CD4-positive, CD25-positive, alpha-beta regulatory T cell (primary cell): ENCODE results near the gene MTCH2. TPM values are rescaled to one million over a fixed set of nuclear protein-coding genes. Genes with fewer than 3 reads are reported as not detected.

Experiments used
- ATAC-seq, 2 donors: fragments of 150-1000 bp; cut with Tn5 transposase; one replicate each; pipeline ENCODE4 v1.10.0; 2021; ENCODE audit warnings: low read depth in 2 of 2, moderate number of reproducible peaks in 2 of 2, moderate library complexity in 1 of 2
- DNase-seq, 3 donors: peaks; one replicate each; pipeline versions ENCODE4 v3.0.0 to v3.0.0-alpha.2; 2012 to 2022; ENCODE audit warnings: mixed read lengths in 1 of 3
- H3K27ac ChIP-seq: one replicate; pipeline ENCODE4 v1.7.0; 2013; ENCODE audit warnings: mild to moderate bottlenecking, low read length; ENCODE audit not compliant: insufficient read depth, poor library complexity, severe bottlenecking
- H3K27me3 ChIP-seq: one replicate; pipeline ENCODE4 v1.7.0; 2013; ENCODE audit warnings: low read length; ENCODE audit not compliant: control insufficient read depth, insufficient read depth
- H3K36me3 ChIP-seq: one replicate; pipeline ENCODE4 v1.7.0; 2013; ENCODE audit warnings: mild to moderate bottlenecking, low read length, moderate library complexity; ENCODE audit not compliant: control insufficient read depth, insufficient read depth
- H3K4me1 ChIP-seq: 2 replicates; pipeline ENCODE4 v1.7.0; 2013; ENCODE audit warnings: mild to moderate bottlenecking, low read length; ENCODE audit not compliant: insufficient read depth, control insufficient read depth, poor library complexity, severe bottlenecking
- H3K4me3 ChIP-seq: one replicate; pipeline ENCODE4 v1.7.0; 2013; ENCODE audit warnings: low read depth, mild to moderate bottlenecking, low read length, moderate library complexity
- H3K9me3 ChIP-seq, 2 experiments: 1 replicate in 1 of 2; 2 replicates in 1 of 2; pipeline ENCODE4 v1.7.0; 2013; ENCODE audit warnings: low read length in 2 of 2, mild to moderate bottlenecking in 1 of 2, moderate library complexity in 1 of 2; ENCODE audit not compliant: control insufficient read depth in 2 of 2
- H3K27ac Mint-ChIP-seq, 3 donors: one replicate each; pipeline ENCODE4 v1.8.0; 2020 to 2022; ENCODE audit warnings: mild to moderate bottlenecking in 3 of 3, mixed read lengths in 3 of 3, moderate library complexity in 2 of 3
- H3K27me3 Mint-ChIP-seq: one replicate; pipeline ENCODE4 v1.8.0; 2022; ENCODE audit warnings: mild to moderate bottlenecking, mixed read lengths
- H3K36me3 Mint-ChIP-seq: one replicate; pipeline ENCODE4 v1.8.0; 2020; ENCODE audit warnings: mixed read lengths
- H3K4me1 Mint-ChIP-seq, 4 donors: one replicate each; pipeline ENCODE4 v1.8.0; 2020 to 2022; ENCODE audit warnings: mixed read lengths in 4 of 4, mild to moderate bottlenecking in 1 of 4
- H3K4me3 Mint-ChIP-seq, 4 donors: one replicate each; pipeline ENCODE4 v1.8.0; 2020 to 2022; ENCODE audit warnings: mild to moderate bottlenecking in 4 of 4, mixed read lengths in 4 of 4, moderate library complexity in 3 of 4
- H3K9me3 Mint-ChIP-seq, 7 donors: one replicate each; pipeline ENCODE4 v1.8.0; 2020 to 2022; ENCODE audit warnings: mixed read lengths in 7 of 7, mild to moderate bottlenecking in 3 of 7, moderate library complexity in 2 of 7
- polyA plus RNA-seq, 4 donors: library from polyadenylated mRNA; unstranded; fragments of 300-500 nt; fragmentation: Illumina TruSeq; gene quantifications; one replicate each; pipeline ENCODE4 v1.2.3, GENCODE V29; 2021
- total RNA-seq: library from RNA; stranded (reverse); gene quantifications from one replicate; pipeline ENCODE4 v1.2.3, GENCODE V29; 2022

MTCH2 gene
- total and polyA plus RNA-seq, 5 donors from 2014 or later = 21.5 to 95.9 (median 60.8) TPM

GRCh38 chr11:47577460-47578041 is 64.8 kb downstream of the MTCH2 start:
- Mint-ChIP-seq H3K4me3 (peak overlapping the region; percentile 97 to 100 (median 98)), H3K27me3 (no peaks in the 10 kb centered on the region), H3K36me3 (peaks cover 27% of the 10 kb centered on the region), H3K27ac (peak overlapping the region in 2 of 3 donors; percentile 55 to 100), H3K4me1 (peaks cover 17 to 69% (median 22%) of the 10 kb centered on the region in 4 donors), H3K9me3 (no peaks in the 10 kb centered on the region)
- peak overlapping the region; percentile 91 for H3K4me3 ChIP-seq
- H3K4me1 ChIP-seq = peaks cover 40% of the 10 kb centered on the region
- DNase-seq = no peak
- no peaks in the 10 kb centered on the region for H3K27me3 ChIP-seq
- H3K9me3 ChIP-seq = no peaks in the 10 kb centered on the region
- peak overlapping the region; percentile 84 for H3K27ac ChIP-seq
- peaks cover 39% of the 10 kb centered on the region for H3K36me3 ChIP-seq
- ATAC-seq = no peak

- Histone ChIP-seq H3K9me3 (no peaks in the 10 kb centered on the region), H3K4me3 (no peak overlapping the region), H3K36me3 (peaks cover 48% of the 10 kb centered on the region), H3K27ac (no peak overlapping the region), H3K4me1 (peaks cover 20% of the 10 kb centered on the region), H3K27me3 (no peaks in the 10 kb centered on the region)
- DNase-seq (no peak), ATAC-seq (no peak)
- Mint-ChIP-seq H3K27me3 (no peaks in the 10 kb centered on the region), H3K9me3 (no peaks in the 10 kb centered on the region), H3K27ac (peak overlapping the region in 1 of 3 donors; percentile 43), H3K36me3 (peaks cover 13% of the 10 kb centered on the region), H3K4me1 (peaks cover 5 to 50% (median 15%) of the 10 kb centered on the region in 4 donors), H3K4me3 (peak overlapping the region in 1 of 4 donors; percentile 57)
Measured at GRCh38 chr11:47573321-47573720, 69.0 kb downstream of the MTCH2 start.

- Mint-ChIP-seq H3K4me3 (peak overlapping the region in 1 of 4 donors; percentile 57), H3K4me1 (peaks cover 5 to 44% (median 15%) of the 10 kb centered on the region in 4 donors), H3K27ac (no peak overlapping the region), H3K27me3 (no peaks in the 10 kb centered on the region), H3K36me3 (peaks cover 13% of the 10 kb centered on the region), H3K9me3 (no peaks in the 10 kb centered on the region)
- no peak for ATAC-seq
- Histone ChIP-seq H3K4me1 (peaks cover 15% of the 10 kb centered on the region), H3K27ac (no peak overlapping the region), H3K27me3 (no peaks in the 10 kb centered on the region), H3K4me3 (no peak overlapping the region), H3K9me3 (no peaks in the 10 kb centered on the region), H3K36me3 (peaks cover 48% of the 10 kb centered on the region)
- DNase-seq = no peak
Measured at GRCh38 chr11:47572715-47573255, 69.6 kb downstream of the MTCH2 start.

DNA sequence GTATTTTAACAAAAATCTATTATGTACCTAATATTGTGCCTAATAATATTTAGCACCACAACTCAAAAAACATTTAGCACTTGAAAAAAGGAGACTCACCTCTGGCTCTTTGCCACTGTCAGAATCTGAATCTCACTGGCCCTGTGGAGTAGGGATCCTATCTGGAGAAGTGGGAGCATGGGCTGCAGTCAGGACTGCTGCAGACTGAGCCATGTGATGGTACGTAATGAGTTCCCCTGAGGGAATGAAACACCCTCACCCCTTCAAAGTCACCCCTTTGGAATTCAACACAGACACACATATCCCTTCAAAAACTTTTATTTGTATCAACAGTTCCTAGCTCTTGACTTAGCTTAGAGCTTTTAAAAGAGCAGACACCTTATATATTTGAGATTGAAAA is 70.5 kb downstream of the MTCH2 start:
- Histone ChIP-seq H3K4me1 (peaks cover 6% of the 10 kb centered on the region), H3K36me3 (peaks cover 42% of the 10 kb centered on the region), H3K4me3 (no peak overlapping the region), H3K9me3 (no peaks in the 10 kb centered on the region), H3K27me3 (no peaks in the 10 kb centered on the region), H3K27ac (no peak overlapping the region)
- ATAC-seq = no peak
- Mint-ChIP-seq H3K36me3 (peaks cover 13% of the 10 kb centered on the region), H3K9me3 (no peaks in the 10 kb centered on the region), H3K4me1 (peaks cover 6 to 39% (median 14%) of the 10 kb centered on the region in 4 donors), H3K27ac (no peak overlapping the region), H3K27me3 (no peaks in the 10 kb centered on the region), H3K4me3 (peak overlapping the region in 1 of 4 donors; percentile 45)
- no peak for DNase-seq

DNA sequence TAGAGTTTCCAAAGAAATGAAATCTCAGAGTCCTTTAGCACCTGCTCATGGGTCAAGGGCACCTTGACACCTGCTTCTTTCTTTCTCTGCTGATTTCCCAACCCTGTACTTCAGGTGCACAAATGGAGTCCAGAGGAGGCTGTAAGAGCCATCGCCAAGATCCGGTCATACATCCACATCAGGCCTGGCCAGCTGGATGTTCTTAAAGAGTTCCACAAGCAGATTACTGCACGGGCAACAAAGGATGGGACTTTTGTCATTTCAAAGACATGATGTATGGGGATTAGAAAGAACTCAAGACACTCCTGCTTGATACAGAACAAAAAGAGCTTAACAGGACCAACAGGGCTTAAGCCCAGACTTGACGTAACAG is 71.0 kb downstream of the MTCH2 start:
- peaks cover 42% of the 10 kb centered on the region for H3K36me3 ChIP-seq
- Mint-ChIP-seq H3K4me1 (peaks cover 11 to 39% (median 19%) of the 10 kb centered on the region in 4 donors), H3K4me3 (peak overlapping the region in 2 of 4 donors; percentile 29 to 45), H3K9me3 (no peaks in the 10 kb centered on the region), H3K27me3 (no peaks in the 10 kb centered on the region), H3K27ac (peak overlapping the region in 1 of 3 donors; percentile 54), H3K36me3 (peaks cover 13% of the 10 kb centered on the region)
- no peak overlapping the region for H3K27ac ChIP-seq
- DNase-seq = no peak
- H3K4me1 ChIP-seq = peaks cover 5% of the 10 kb centered on the region
- ATAC-seq = no peak
- H3K9me3 ChIP-seq = no peaks in the 10 kb centered on the region
- H3K4me3 ChIP-seq = no peak overlapping the region
- H3K27me3 ChIP-seq = no peaks in the 10 kb centered on the region

DNA sequence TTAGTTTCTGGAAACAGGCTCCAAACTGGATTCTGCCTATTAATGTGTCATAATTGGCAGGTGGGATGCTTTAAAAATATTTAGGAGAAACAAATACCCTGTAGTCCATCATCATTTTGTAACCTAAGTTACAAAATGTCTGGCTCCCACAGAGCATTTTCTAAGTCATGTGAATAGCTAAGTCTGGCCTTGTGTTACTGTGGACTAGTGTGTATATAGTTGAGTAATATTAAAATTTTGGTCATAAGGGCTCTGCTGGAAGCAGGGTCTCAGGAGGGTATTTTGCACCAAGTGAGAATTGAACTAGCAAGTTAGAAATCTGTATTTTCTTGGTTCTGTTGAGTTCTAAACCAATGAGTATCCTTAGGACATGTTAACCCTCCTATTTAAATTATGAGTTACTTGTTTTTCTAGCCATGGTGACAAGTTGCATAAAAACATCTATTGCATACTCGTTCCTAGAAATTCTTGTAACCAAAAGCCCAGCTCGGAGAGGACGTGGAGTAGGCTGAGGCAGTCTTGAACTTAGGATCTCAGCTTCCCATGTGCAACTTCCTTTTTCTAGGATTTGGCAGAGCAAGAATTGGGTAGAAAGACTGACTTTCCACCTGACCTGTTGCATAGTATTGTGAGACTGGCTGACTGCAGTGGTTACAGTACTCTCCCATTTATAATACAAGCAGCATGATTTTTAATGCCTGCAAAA is 71.6 kb downstream of the MTCH2 start:
- H3K4me3 Mint-ChIP-seq = peak overlapping the region in 2 of 4 donors; percentile 29 to 45
- Histone ChIP-seq H3K36me3 (peaks cover 41% of the 10 kb centered on the region), H3K9me3 (no peaks in the 10 kb centered on the region), H3K27me3 (no peaks in the 10 kb centered on the region), H3K27ac (no peak overlapping the region), H3K4me1 (peaks cover 9% of the 10 kb centered on the region), H3K4me3 (no peak overlapping the region)
- H3K27ac Mint-ChIP-seq = peak overlapping the region in 2 of 3 donors; percentile 5 to 54
- peaks cover 11 to 41% (median 20%) of the 10 kb centered on the region in 4 donors for H3K4me1 Mint-ChIP-seq
- no peak for ATAC-seq
- H3K27me3 Mint-ChIP-seq = no peaks in the 10 kb centered on the region
- no peaks in the 10 kb centered on the region for H3K9me3 Mint-ChIP-seq
- peaks cover 13% of the 10 kb centered on the region for H3K36me3 Mint-ChIP-seq
- no peak for DNase-seq

- Mint-ChIP-seq H3K36me3 (peaks cover 13% of the 10 kb centered on the region), H3K4me3 (peak overlapping the region in 1 of 4 donors; percentile 3), H3K9me3 (no peaks in the 10 kb centered on the region), H3K27me3 (no peaks in the 10 kb centered on the region), H3K27ac (peak overlapping the region in 1 of 3 donors; percentile 67), H3K4me1 (peaks cover 11 to 39% (median 19%) of the 10 kb centered on the region in 4 donors)
- no peaks in the 10 kb centered on the region for H3K9me3 ChIP-seq
- no peak overlapping the region for H3K4me3 ChIP-seq
- H3K36me3 ChIP-seq = peaks cover 37% of the 10 kb centered on the region
- no peak overlapping the region for H3K27ac ChIP-seq
- H3K4me1 ChIP-seq = peaks cover 16% of the 10 kb centered on the region
- no peak for DNase-seq
- ATAC-seq = no peak
- H3K27me3 ChIP-seq = no peaks in the 10 kb centered on the region
Measured at GRCh38 chr11:47569646-47570045, 72.7 kb downstream of the MTCH2 start.
